H1 (cell line): ENCODE measurements around the gene ACTN2. TPM values are rescaled to one million over a fixed set of nuclear protein-coding genes. Genes with fewer than 3 reads are reported as not detected.

ENCODE experiments used
- BRCA1 ChIP-seq: IDR thresholded peaks from 2 replicates; pipeline ENCODE4 v1.6.1; 2012; ENCODE audit warnings: low read depth, low read length, improper control_type of control experiment
- CBX8 ChIP-seq: fragments of 300-800, 300-1000 bp; sonication (generic); IDR thresholded peaks from 2 replicates; pipeline ENCODE4 v1.7.1; 2016; ENCODE audit warnings: low read depth, low read length, borderline replicate concordance
- CTBP2 ChIP-seq: IDR thresholded peaks from 2 replicates; pipeline ENCODE4 v1.7.0; 2011; ENCODE audit warnings: borderline replicate concordance, mild to moderate bottlenecking, moderate library complexity, mixed read lengths, low read length; ENCODE audit not compliant: insufficient read depth, insufficient read length
- EP300 ChIP-seq, 2 experiments: IDR thresholded peaks; 1 replicate in 1 of 2; 2 replicates in 1 of 2; pipeline ENCODE4 v1.6.1; 2011 to 2012; ENCODE audit warnings: low read depth in 2 of 2, low read length in 2 of 2, mild to moderate bottlenecking in 2 of 2, borderline replicate concordance in 1 of 2, inconsistent platforms in 1 of 2, moderate library complexity in 1 of 2
- EZH2 ChIP-seq: fragments of 200-600 bp; sonication (generic); IDR thresholded peaks from 2 replicates; pipeline ENCODE4 v1.7.1; 2012; ENCODE audit warnings: low read depth, mild to moderate bottlenecking, moderate library complexity, low read length, inconsistent platforms; ENCODE audit not compliant: severe bottlenecking
- HDAC2 ChIP-seq, 2 experiments: fragments of 300-600 bp in 1 of 2; sonication (generic) in 1 of 2; IDR thresholded peaks; 2 replicates each; pipeline ENCODE4 v1.6.1; 2011 to 2012; ENCODE audit warnings: low read depth in 2 of 2, low read length in 2 of 2, mild to moderate bottlenecking in 2 of 2, moderate library complexity in 2 of 2, borderline replicate concordance in 1 of 2, inconsistent platforms in 1 of 2
- JUND ChIP-seq: IDR thresholded peaks from 2 replicates; pipeline ENCODE4 v1.6.1; 2011; ENCODE audit warnings: mild to moderate bottlenecking, improper control_type of control experiment, low read length
- KDM4A ChIP-seq: IDR thresholded peaks from one replicate; pipeline ENCODE4 v1.7.1; 2012; ENCODE audit warnings: low read depth, mild to moderate bottlenecking, moderate library complexity, low read length, inconsistent platforms; ENCODE audit not compliant: severe bottlenecking
- KDM5A ChIP-seq: fragments of 200-600 bp; IDR thresholded peaks from 2 replicates; pipeline ENCODE4 v1.7.1; 2012; ENCODE audit warnings: mild to moderate bottlenecking, low read length, inconsistent platforms, mixed read lengths
- NANOG ChIP-seq: IDR thresholded peaks from 2 replicates; pipeline ENCODE4 v1.6.1; 2011; ENCODE audit warnings: low read length, low read depth, mild to moderate bottlenecking, inconsistent platforms; ENCODE audit not compliant: insufficient read depth, poor library complexity, severe bottlenecking
- PHF8 ChIP-seq: fragments of 200-600 bp; sonication (generic); conservative IDR thresholded peaks from 2 replicates; pipeline ENCODE4 v1.7.1; 2012; ENCODE audit warnings: low read depth, mild to moderate bottlenecking, inconsistent platforms, low read length, moderate library complexity
- POLR2AphosphoS5 ChIP-seq: IDR thresholded peaks from 2 replicates; pipeline ENCODE4 v1.6.1; 2011; ENCODE audit warnings: low read depth, low read length
- RFX5 ChIP-seq: IDR thresholded peaks from 2 replicates; pipeline ENCODE4 v1.6.1; 2011; ENCODE audit warnings: low read depth, low read length, improper control_type of control experiment, borderline replicate concordance
- SAP30 ChIP-seq: fragments of 300-600 bp; sonication (generic); IDR thresholded peaks from 2 replicates; pipeline ENCODE4 v1.7.1; 2012; ENCODE audit warnings: low read length, moderate library complexity, mild to moderate bottlenecking, inconsistent platforms; ENCODE audit not compliant: insufficient read depth, insufficient replicate concordance
- SIN3A ChIP-seq, 2 experiments: IDR thresholded peaks in 1 of 2; conservative IDR thresholded peaks in 1 of 2; 2 replicates each; pipeline ENCODE4 v1.6.1; 2011 to 2012; ENCODE audit warnings: low read length in 2 of 2, improper control_type of control experiment in 1 of 2, low read depth in 1 of 2, mild to moderate bottlenecking in 1 of 2
- SUZ12 ChIP-seq: fragments of 200-600 bp; sonication (generic); IDR thresholded peaks from 2 replicates; pipeline ENCODE4 v1.6.1; 2012; ENCODE audit warnings: mild to moderate bottlenecking, inconsistent platforms, low read length, moderate library complexity, mixed read lengths
- TAF1 ChIP-seq: IDR thresholded peaks from 2 replicates; pipeline ENCODE4 v1.6.1; 2011; ENCODE audit warnings: mild to moderate bottlenecking, low read depth, low read length
- TAF7 ChIP-seq: optimal IDR thresholded peaks from 2 replicates; pipeline ENCODE3; 2011; ENCODE audit warnings: low read depth, mild to moderate bottlenecking, inconsistent platforms, low read length, moderate library complexity, borderline replicate concordance
- TEAD4 ChIP-seq: IDR thresholded peaks from 2 replicates; pipeline ENCODE4 v1.6.1; 2012; ENCODE audit warnings: low read depth, low read length, inconsistent platforms, mixed read lengths
- ZNF274 ChIP-seq: IDR thresholded peaks from 2 replicates; pipeline ENCODE4 v1.7.0; 2012; ENCODE audit warnings: low read length, borderline replicate concordance; ENCODE audit errors: extremely low read depth
- polyA plus RNA-seq, 7 experiments: library from polyadenylated mRNA; depleted of rRNA in 3 of 7; stranded (reverse) in 5 of 7; unstranded in 2 of 7; fragments of >200 nt in 5 of 7; fragments of 200-250 nt in 2 of 7; gene quantifications; 1 replicate in 5 of 7; 2 replicates in 1 of 7; 4 replicates in 1 of 7; pipeline versions ENCODE4 v1.2.1 to v1.2.3, GENCODE V29; 2011 to 2013; ENCODE audit warnings: missing spikeins in 2 of 7, mixed read lengths in 2 of 7
- total RNA-seq: library from RNA; stranded (reverse); fragmentation: NEBNext Ultra II Directional; extraction: Animal tissue kit (Norgen Biotek cat#: 25700); gene quantifications from 2 replicates; pipeline ENCODE4 v1.2.1, GENCODE V29; 2021
- TF ChIP-seq, protein P1 (sequence below): IDR thresholded peaks from 2 replicates; pipeline ENCODE4 v1.6.1; 2012; ENCODE audit warnings: inconsistent platforms

Gene ACTN2
- total and polyA plus RNA-seq, 2 of the 8 experiments (the other 6 are each of a cell fraction or from before 2014, with no cell fraction given): 1.9 to 4.1 TPM

DNA sequence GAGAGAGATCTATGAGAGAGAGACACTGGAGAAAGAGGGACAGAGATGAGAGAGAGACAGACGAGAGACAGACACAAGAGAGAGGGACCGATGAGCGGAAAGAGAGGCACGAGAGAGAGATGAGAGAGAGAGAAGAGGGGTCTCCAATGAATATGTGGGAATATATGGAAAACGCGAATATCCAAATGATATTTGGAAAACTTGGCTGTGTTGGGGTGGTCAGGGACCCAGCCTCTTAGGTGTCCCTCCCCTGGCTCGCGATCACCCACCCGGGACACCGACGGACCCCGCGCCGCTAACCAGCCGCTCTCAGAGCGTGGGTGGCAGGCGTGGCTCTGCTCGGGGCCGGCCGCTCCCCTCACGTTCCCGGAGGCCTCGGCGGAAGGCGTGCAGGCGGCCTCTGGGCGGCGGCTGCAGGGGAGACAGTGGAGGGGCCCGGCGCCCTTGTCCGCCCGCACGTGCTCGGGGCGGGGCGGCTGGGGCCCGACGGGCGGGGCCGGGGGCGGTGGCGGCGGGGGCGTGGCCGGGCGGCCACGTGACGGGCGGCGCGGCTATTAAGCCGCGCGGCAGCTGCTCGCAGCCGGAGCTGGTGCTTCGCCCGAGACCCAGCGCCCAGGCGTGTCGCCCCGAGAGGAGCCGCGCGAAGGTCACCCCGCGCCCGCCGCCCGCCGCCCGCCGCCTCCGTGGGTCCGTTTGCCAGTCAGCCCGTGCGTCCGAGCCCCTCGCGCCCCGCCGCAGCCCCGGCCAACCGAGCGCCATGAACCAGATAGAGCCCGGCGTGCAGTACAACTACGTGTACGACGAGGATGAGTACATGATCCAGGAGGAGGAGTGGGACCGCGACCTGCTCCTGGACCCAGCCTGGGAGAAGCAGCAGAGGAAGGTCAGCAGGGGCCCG, at the start of gene ACTN2 (continued):
- no peak for TF ChIP-seq CTBP2
- TF ChIP-seq, protein P1, sequence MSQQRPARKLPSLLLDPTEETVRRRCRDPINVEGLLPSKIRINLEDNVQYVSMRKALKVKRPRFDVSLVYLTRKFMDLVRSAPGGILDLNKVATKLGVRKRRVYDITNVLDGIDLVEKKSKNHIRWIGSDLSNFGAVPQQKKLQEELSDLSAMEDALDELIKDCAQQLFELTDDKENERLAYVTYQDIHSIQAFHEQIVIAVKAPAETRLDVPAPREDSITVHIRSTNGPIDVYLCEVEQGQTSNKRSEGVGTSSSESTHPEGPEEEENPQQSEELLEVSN: peak; percentile 94
- TF ChIP-seq SAP30: no peak
- TF ChIP-seq HDAC2 (IDR thresholded peaks at IDR 0.05; ENCODE audit: borderline replicate concordance in 1 of 2, low read depth in 2 of 2, low read length in 2 of 2): no peak
- no peak for TF ChIP-seq RFX5
- TF ChIP-seq TAF7: no peak
- TF ChIP-seq SUZ12: peak; percentile 54; the same call in 1 of the 2 replicates
- peak; percentile 9; the same call in 1 of the 2 replicates for TF ChIP-seq POLR2AphosphoS5
- TF ChIP-seq EZH2: no peak
- no peak for TF ChIP-seq ZNF274
- TF ChIP-seq CBX8: no peak
- TF ChIP-seq KDM5A: no peak
- no peak for TF ChIP-seq TEAD4
- TF ChIP-seq KDM4A: no peak
- no peak for TF ChIP-seq NANOG
- no peak for TF ChIP-seq EP300 (IDR thresholded peaks at IDR 0.05; ENCODE audit: borderline replicate concordance in 1 of 2, low read depth in 2 of 2, low read length in 2 of 2)
- no peak for TF ChIP-seq JUND
- TF ChIP-seq BRCA1: no peak
- peak; percentile 66; the same call in 1 of the 2 replicates for TF ChIP-seq TAF1
- peak; percentile 71 for TF ChIP-seq PHF8
- no peak for TF ChIP-seq SIN3A (conservative IDR thresholded peaks at IDR 0.05 in 1 of 2, IDR thresholded peaks at IDR 0.05 in 1 of 2; ENCODE audit: low read depth in 1 of 2, low read length in 2 of 2)
